H1 (cell line): ENCODE measurements around the gene FUT6. TPM values are rescaled to one million over a fixed set of nuclear protein-coding genes. Genes with fewer than 3 reads are reported as not detected.
"Not testable (repeated sequence)": the region's sequence is repeated elsewhere in the genome, so short reads cannot be mapped to it uniquely, and the experiment has no call there.

Source experiments
- CTCF ChIA-PET: fragments of 300-600 bp; sonication (Branson Sonifier 250); formaldehyde crosslinking; loops from one replicate; lab custom pipeline; 2021; ENCODE audit not compliant: partially characterized antibody; lab: Charles Lee
- POLR2A ChIA-PET: fragments of 300-600 bp; sonication (Branson Sonifier 250); formaldehyde crosslinking; loops from one replicate; lab custom pipeline; 2021; ENCODE audit warnings: inconsistent platforms; ENCODE audit not compliant: partially characterized antibody; lab: Charles Lee
- DNase-seq, 2 experiments: peaks; one replicate each; pipeline versions ENCODE4 v3.0.0 to v3.0.0-alpha.2; 2010 to 2022; ENCODE audit warnings: low spot score in 2 of 2, low read depth in 1 of 2, mixed read lengths in 1 of 2
- FAIRE-seq: peaks from 2 replicates; lab custom pipeline; 2011; peaks lifted over from hg19 to GRCh38; lab: Jason Lieb, UNC
- H2AFZ ChIP-seq: 2 replicates; pipeline ENCODE4 v1.8.1; 2012; ENCODE audit warnings: low read length, inconsistent platforms
- H2AK5ac ChIP-seq: 2 replicates; pipeline ENCODE4 v1.6.1; 2013; ENCODE audit warnings: low read depth, low read length
- H2BK120ac ChIP-seq: replicated peaks from 2 replicates; pipeline ENCODE3; 2013; ENCODE audit warnings: low read depth, low read length, inconsistent platforms
- H2BK12ac ChIP-seq: 2 replicates; pipeline ENCODE4 v1.6.1; 2013; ENCODE audit warnings: low read depth, low read length
- H2BK15ac ChIP-seq: 2 replicates; pipeline ENCODE4 v1.6.1; 2013; ENCODE audit warnings: low read length
- H2BK20ac ChIP-seq: 2 replicates; pipeline ENCODE4 v1.6.1; 2013; ENCODE audit warnings: low read length
- H2BK5ac ChIP-seq: 2 replicates; pipeline ENCODE4 v1.6.1; 2013; ENCODE audit warnings: low read depth, low read length
- H3K14ac ChIP-seq: 2 replicates; pipeline ENCODE4 v1.6.1; 2013; ENCODE audit warnings: inconsistent platforms; ENCODE audit not compliant: insufficient read length
- H3K18ac ChIP-seq: 2 replicates; pipeline ENCODE4 v1.6.1; 2013; ENCODE audit warnings: low read length; ENCODE audit errors: extremely low read depth
- H3K23ac ChIP-seq: 2 replicates; pipeline ENCODE4 v1.6.1; 2013; ENCODE audit warnings: inconsistent platforms; ENCODE audit not compliant: insufficient read length
- H3K23me2 ChIP-seq: 2 replicates; pipeline ENCODE4 v1.6.1; 2013; ENCODE audit warnings: low read depth, low read length
- H3K27ac ChIP-seq: 2 replicates; pipeline ENCODE4 v1.6.1; 2011; ENCODE audit warnings: low read depth, low read length, inconsistent platforms
- H3K27me3 ChIP-seq, 4 experiments: replicated peaks in 1 of 4; 1 replicate in 1 of 4; 2 replicates in 3 of 4; pipeline versions ENCODE4 v1.6.1 to v1.8.1; 2011 to 2013; ENCODE audit warnings: low read length in 3 of 4, mild to moderate bottlenecking in 3 of 4, inconsistent platforms in 2 of 4, mixed read lengths in 2 of 4, moderate library complexity in 1 of 4; ENCODE audit not compliant: control insufficient read depth in 3 of 4, insufficient read depth in 3 of 4; ENCODE audit errors: extremely low read depth in 1 of 4
- H3K36me3 ChIP-seq, 4 experiments: 2 replicates each; pipeline versions ENCODE4 v1.6.1 to v1.8.1; 2011 to 2013; ENCODE audit warnings: mild to moderate bottlenecking in 4 of 4, low read length in 3 of 4, moderate library complexity in 2 of 4, control low read depth in 1 of 4, inconsistent platforms in 1 of 4; ENCODE audit not compliant: insufficient read depth in 4 of 4, control insufficient read depth in 2 of 4
- H3K4ac ChIP-seq: replicated peaks from 2 replicates; pipeline ENCODE3; 2013; ENCODE audit warnings: low read length, low read depth, mixed read lengths, inconsistent platforms; ENCODE audit not compliant: insufficient read length
- H3K4me1 ChIP-seq, 4 experiments: replicated peaks in 1 of 4; 1 replicate in 1 of 4; 2 replicates in 3 of 4; pipeline versions ENCODE4 v1.6.1 to v1.8.1; 2011 to 2013; ENCODE audit warnings: low read length in 3 of 4, inconsistent platforms in 2 of 4, mixed read lengths in 1 of 4; ENCODE audit not compliant: insufficient read depth in 4 of 4, control insufficient read depth in 3 of 4
- H3K4me2 ChIP-seq, 2 experiments: 2 replicates each; pipeline versions ENCODE4 v1.6.1 to v1.8.1; 2011 to 2013; ENCODE audit warnings: low read depth in 2 of 2, low read length in 2 of 2, control low read depth in 1 of 2, inconsistent platforms in 1 of 2, mild to moderate bottlenecking in 1 of 2; ENCODE audit not compliant: insufficient read depth in 1 of 2
- H3K4me3 ChIP-seq, 4 experiments: fragments of 200-600, 300-600 bp in 1 of 4; sonication (generic), shearing (Covaris generic), sonication (Bioruptor Twin) in 1 of 4; 2 replicates each; pipeline versions ENCODE4 v1.5.1 to v1.8.1; 2011 to 2016; ENCODE audit warnings: low read length in 4 of 4, low read depth in 3 of 4, control low read depth in 2 of 4, inconsistent platforms in 2 of 4, mild to moderate bottlenecking in 2 of 4, mixed read lengths in 1 of 4, moderate library complexity in 1 of 4; ENCODE audit not compliant: insufficient read depth in 2 of 4; ENCODE audit errors: extremely low read depth in 1 of 4
- H3K56ac ChIP-seq: replicated peaks from 2 replicates; pipeline ENCODE3; 2013; ENCODE audit warnings: low read depth, mild to moderate bottlenecking, mixed read lengths, low read length, inconsistent platforms; ENCODE audit not compliant: insufficient read length
- H3K79me1 ChIP-seq: 2 replicates; pipeline ENCODE4 v1.6.1; 2013; ENCODE audit warnings: low read depth, low read length, control low read depth
- H3K79me2 ChIP-seq, 2 experiments: 2 replicates each; pipeline versions ENCODE4 v1.6.1 to v1.8.1; 2012 to 2013; ENCODE audit warnings: low read length in 2 of 2, mild to moderate bottlenecking in 2 of 2, inconsistent platforms in 1 of 2; ENCODE audit not compliant: insufficient read depth in 2 of 2, control insufficient read depth in 1 of 2
- H3K9ac ChIP-seq, 4 experiments: replicated peaks in 1 of 4; 1 replicate in 1 of 4; 2 replicates in 3 of 4; pipeline versions ENCODE4 v1.6.1 to v1.8.1; 2011 to 2013; ENCODE audit warnings: low read depth in 3 of 4, low read length in 3 of 4, control low read depth in 2 of 4, mild to moderate bottlenecking in 2 of 4, moderate library complexity in 2 of 4, inconsistent platforms in 1 of 4; ENCODE audit errors: extremely low read depth in 1 of 4
- H3K9me3 ChIP-seq, 2 experiments: 2 replicates each; pipeline versions ENCODE4 v1.6.1 to v1.8.1; 2012 to 2013; ENCODE audit warnings: mild to moderate bottlenecking in 2 of 2, moderate library complexity in 2 of 2, control low read depth in 1 of 2, inconsistent platforms in 1 of 2, low read depth in 1 of 2, low read length in 1 of 2, mixed read lengths in 1 of 2; ENCODE audit not compliant: insufficient read depth in 2 of 2
- H4K20me1 ChIP-seq, 2 experiments: replicated peaks in 1 of 2; 2 replicates each; pipeline versions ENCODE3 to v1.8.1; 2011 to 2013; ENCODE audit warnings: inconsistent platforms in 2 of 2, low read length in 2 of 2, mild to moderate bottlenecking in 1 of 2; ENCODE audit not compliant: insufficient read depth in 2 of 2, control insufficient read depth in 1 of 2
- H4K5ac ChIP-seq: 2 replicates; pipeline ENCODE4 v1.6.1; 2013; ENCODE audit warnings: low read length, low read depth, mixed read lengths, inconsistent platforms; ENCODE audit not compliant: insufficient read length
- H4K8ac ChIP-seq: 2 replicates; pipeline ENCODE4 v1.8.0; 2013; ENCODE audit warnings: mild to moderate bottlenecking, moderate library complexity, low read length, inconsistent platforms; ENCODE audit not compliant: insufficient read depth; ENCODE audit errors: extremely low read depth
- H4K91ac ChIP-seq: replicated peaks from 2 replicates; pipeline ENCODE3; 2013; ENCODE audit warnings: low read length, mixed read lengths, inconsistent platforms; ENCODE audit not compliant: insufficient read length
- WGBS, 2 experiments: shearing (Covaris generic) in 1 of 2; methylation state at CpG; one replicate each; pipeline versions ENCODE4 v1.1.6 to v1.1.7; 2013 to 2015; ENCODE audit warnings: low lambda C conversion rate in 2 of 2, mixed read lengths in 2 of 2, inconsistent platforms in 1 of 2, low coverage in 1 of 2, missing lambda C conversion rate in 1 of 2; ENCODE audit not compliant: insufficient replicate concordance in 2 of 2, insufficient coverage in 1 of 2, insufficient read length in 1 of 2; ENCODE audit errors: extremely low coverage in 1 of 2, missing lambda C conversion rate in 1 of 2; 5-methylcytosine and 5-hydroxymethylcytosine counted together
- polyA plus RNA-seq, 7 experiments: library from polyadenylated mRNA; depleted of rRNA in 3 of 7; stranded (reverse) in 5 of 7; unstranded in 2 of 7; fragments of >200 nt in 5 of 7; fragments of 200-250 nt in 2 of 7; gene quantifications; 1 replicate in 5 of 7; 2 replicates in 1 of 7; 4 replicates in 1 of 7; pipeline versions ENCODE4 v1.2.1 to v1.2.3, GENCODE V29; 2011 to 2013; ENCODE audit warnings: missing spikeins in 2 of 7, mixed read lengths in 2 of 7
- total RNA-seq: library from RNA; stranded (reverse); fragmentation: NEBNext Ultra II Directional; extraction: Animal tissue kit (Norgen Biotek cat#: 25700); gene quantifications from 2 replicates; pipeline ENCODE4 v1.2.1, GENCODE V29; 2021

The FUT6 gene
- total and polyA plus RNA-seq, 2 of the 8 experiments (the other 6 are each of a cell fraction or from before 2014, with no cell fraction given), result not detected

DNA sequence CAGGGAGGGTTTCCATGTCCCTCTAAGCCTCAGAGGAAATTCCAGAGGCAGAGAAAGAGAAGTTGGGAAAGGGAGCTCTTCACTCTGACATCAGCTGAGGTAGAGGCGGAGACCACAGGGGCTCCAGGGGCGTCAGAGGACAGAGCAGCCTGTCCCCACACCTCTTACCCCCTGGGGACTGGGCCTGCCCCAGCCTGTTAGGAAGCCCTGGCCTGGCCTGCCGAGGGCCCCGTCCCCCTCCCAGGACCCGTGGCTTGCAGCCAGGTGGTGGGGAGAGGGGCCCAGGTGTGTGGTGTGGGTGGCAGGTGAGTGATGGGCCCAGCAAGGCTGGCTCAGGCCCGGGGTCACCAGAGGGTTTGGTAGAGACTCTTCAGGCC is 2.2 kb upstream of the FUT6 start:
- H3K36me3 ChIP-seq, H2AFZ ChIP-seq, H3K9ac ChIP-seq, H3K4me1 ChIP-seq, H4K5ac ChIP-seq, H3K18ac ChIP-seq, FAIRE-seq, H4K20me1 ChIP-seq, H2BK5ac ChIP-seq, H3K27ac ChIP-seq, H3K79me1 ChIP-seq, H3K56ac ChIP-seq, H3K14ac ChIP-seq, H2BK20ac ChIP-seq, H3K23me2 ChIP-seq, H2BK120ac ChIP-seq, DNase-seq, H4K8ac ChIP-seq, H3K4me3 ChIP-seq, H4K91ac ChIP-seq, H3K27me3 ChIP-seq, H2BK12ac ChIP-seq, H3K9me3 ChIP-seq, H3K4me2 ChIP-seq, H2BK15ac ChIP-seq, H2AK5ac ChIP-seq, H3K79me2 ChIP-seq, H3K4ac ChIP-seq, H3K23ac ChIP-seq: not testable (repeated sequence)
- 80% methylated on average over 1 of the region's 6 CpGs; no CpG with 5 or more reads in 1 of the 2 experiments for WGBS, 2 experiments
- POLR2A ChIA-PET, result interaction anchor here (1.9 to 2.2 kb wide), 2 partner anchors 13 to 62 kb away, joined by 5 to 11 read pairs; partner anchors contain the start of gene NDUFA11
- CTCF ChIA-PET, result interaction anchor here (0.9 kb wide), 1 partner anchor 126 kb away, joined by 5 read pairs; no protein-coding TSS in a partner anchor
